ENCODE results near the gene C19orf25.
"Not testable (repeated sequence)": the region's sequence is repeated elsewhere in the genome, so short reads cannot be mapped to it uniquely, and the experiment has no call there.

Gene C19orf25

DNA sequence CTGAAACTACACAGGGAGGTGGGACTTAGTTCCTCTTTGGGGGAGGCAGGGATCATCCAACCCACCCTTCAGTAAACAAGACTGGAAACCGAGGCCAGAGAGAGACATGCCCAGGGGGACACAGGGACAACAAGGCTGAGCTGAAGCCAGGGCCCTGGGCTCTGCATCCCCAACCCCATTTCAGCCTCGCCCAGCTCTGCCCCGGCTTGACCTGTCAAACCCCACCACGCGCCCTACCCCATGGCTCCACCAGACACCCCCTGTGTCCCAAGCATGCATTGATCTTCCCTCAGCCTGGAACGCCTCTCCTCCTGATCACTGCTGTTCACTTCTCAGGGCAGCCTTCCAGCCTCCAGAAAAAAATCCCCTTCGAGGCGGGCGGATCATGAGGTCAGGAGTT is 31.1 kb downstream of the C19orf25 start:
- Histone ChIP-seq H3K4me3 (ENCODE audit: low read length) (no peak overlapping the region), H3K27ac (ENCODE audit: low read depth, low read length) (no peak overlapping the region), H3K9me3 (ENCODE audit: insufficient read depth, low read depth, low read length) (no peaks in the 10 kb centered on the region), H3K9ac (ENCODE audit: low read depth, low read length) (no peak overlapping the region), H3K27me3 (ENCODE audit: insufficient read depth, low read length) (peaks cover 73% of the 10 kb centered on the region), H3K36me3 (ENCODE audit: insufficient read depth, low read length) (no peaks in the 10 kb centered on the region), H3K4me1 (ENCODE audit: insufficient read depth, low read length) (peaks cover 6% of the 10 kb centered on the region)
- 86% methylated on average over 9 of the region's 9 CpGs for WGBS

DNA sequence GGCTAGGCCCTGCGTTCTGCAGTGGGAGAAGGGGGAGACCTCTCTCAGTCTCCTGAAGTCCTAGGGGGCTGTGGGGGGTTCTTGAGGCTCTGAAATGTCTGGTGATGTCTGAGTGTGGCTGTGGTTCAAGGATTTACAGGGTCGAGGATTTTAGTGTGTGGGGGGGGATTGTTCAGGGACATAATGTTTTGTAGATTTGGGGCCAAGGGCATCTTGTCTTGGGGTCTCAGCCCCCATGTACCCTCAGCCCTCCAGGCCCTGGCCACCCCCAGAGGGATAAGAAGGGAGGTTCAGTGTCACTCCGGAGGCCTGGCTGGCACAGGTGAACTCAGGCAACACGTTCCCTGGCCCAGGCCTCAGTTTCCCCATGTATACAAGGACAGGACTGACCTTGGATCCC is 31.5 kb downstream of the C19orf25 start:
- peaks cover 69% of the 10 kb centered on the region for H3K27me3 ChIP-seq (ENCODE audit: insufficient read depth, low read length)

DNA sequence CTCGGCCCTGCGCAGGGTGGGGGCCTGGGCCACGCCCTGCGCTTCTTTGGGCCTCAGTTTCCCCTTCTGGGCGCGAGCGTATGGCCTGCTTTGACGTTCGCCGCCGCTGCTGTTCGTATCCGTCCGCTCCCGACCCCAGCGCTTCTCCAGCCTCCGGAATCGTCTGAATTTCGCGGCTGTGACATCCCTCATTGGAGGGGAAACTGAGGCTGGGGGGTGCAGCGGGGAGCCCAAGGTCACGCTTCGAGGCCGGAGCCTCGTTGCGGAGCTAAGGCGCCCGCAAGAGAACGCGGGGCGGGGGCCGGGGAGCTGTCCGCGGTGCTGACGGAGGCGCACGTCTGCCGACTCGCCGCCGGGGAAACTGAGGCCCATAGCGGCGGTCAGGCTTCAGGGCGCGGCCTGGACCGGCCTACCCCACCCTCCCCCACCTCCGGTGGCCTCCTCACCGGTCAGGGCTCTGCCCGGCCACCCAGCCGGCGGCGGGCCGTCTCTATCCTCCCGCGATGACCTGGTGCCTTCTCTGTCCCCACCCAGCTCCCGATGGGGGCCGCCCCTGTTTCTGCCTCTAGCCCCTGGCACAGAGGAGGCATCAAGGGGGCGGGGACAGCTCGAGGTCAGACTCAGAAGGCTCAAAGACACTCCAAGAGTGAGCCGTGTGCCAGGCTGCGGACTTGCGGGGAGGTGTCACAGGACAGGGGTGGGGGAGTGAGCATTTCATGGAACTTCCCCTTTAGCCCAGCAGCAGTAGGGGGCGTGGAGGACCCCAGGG is 32.1 kb downstream of the C19orf25 start:
- no peak overlapping the region for H3K27ac ChIP-seq (ENCODE audit: low read depth, low read length)
- peaks cover 63% of the 10 kb centered on the region for H3K27me3 ChIP-seq (ENCODE audit: insufficient read depth, low read length)
- no peaks in the 10 kb centered on the region for H3K4me1 ChIP-seq (ENCODE audit: insufficient read depth, low read length)
- H3K9me3 ChIP-seq (ENCODE audit: insufficient read depth, low read depth, low read length) = no peaks in the 10 kb centered on the region
- H3K4me3 ChIP-seq (ENCODE audit: low read length) = peak overlapping the region; percentile 48
- H3K9ac ChIP-seq (ENCODE audit: low read depth, low read length) = no peak overlapping the region
- 5% methylated on average over 63 of the region's 63 CpGs for whole genome bisulfite sequencing
- H3K36me3 ChIP-seq (ENCODE audit: insufficient read depth, low read length) = peaks cover 10% of the 10 kb centered on the region

More for the DNA sequence above, 31.5 kb downstream of the C19orf25 start:
- peaks cover 4% of the 10 kb centered on the region for H3K36me3 ChIP-seq (ENCODE audit: insufficient read depth, low read length)
- H3K9ac ChIP-seq (ENCODE audit: low read depth, low read length) = no peak overlapping the region
- peaks cover 5% of the 10 kb centered on the region for H3K4me1 ChIP-seq (ENCODE audit: insufficient read depth, low read length)
- no peak overlapping the region for H3K4me3 ChIP-seq (ENCODE audit: low read length)
- no peaks in the 10 kb centered on the region for H3K9me3 ChIP-seq (ENCODE audit: insufficient read depth, low read depth, low read length)
- no peak overlapping the region for H3K27ac ChIP-seq (ENCODE audit: low read depth, low read length)
- WGBS = 30% methylated on average over 4 of the region's 4 CpGs

DNA sequence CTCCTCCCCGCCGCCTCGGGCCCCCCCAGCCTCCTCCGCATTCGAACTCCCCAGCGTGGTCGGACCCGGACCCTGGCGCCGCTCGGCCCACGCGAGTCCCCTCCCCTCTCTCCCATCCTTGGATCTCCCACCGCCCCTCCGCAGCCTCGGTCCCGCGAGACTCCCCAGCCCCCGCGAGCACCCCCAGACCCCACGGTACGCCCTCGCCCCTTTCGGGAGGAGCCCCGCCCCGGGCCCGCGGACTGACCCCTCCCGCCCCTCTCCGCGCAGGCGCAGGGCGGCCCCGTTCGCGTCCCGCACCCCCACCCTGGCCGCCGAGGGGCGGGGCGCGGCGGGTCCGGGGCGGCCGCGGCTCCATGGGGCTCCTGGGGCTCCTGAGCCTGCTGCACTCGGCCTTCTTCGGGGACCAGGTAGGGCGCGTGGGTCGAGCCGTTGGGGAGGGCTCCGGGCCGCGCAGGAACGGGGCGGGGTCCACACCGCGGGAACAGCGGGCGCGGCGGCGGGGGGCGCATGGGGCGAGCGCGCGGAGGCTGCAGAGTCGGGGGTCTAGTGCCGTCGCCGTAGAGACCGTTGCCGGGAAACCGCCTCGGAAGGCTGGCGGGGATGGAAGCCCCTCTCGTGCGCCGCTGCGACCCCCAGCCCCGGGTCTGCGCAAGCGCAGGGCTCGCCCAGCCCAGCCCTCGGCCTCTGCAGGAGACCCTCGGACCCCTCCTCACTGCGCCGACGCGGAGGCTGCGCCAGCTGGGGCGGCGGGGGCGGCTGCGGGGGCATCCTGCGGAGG is 32.9 kb downstream of the C19orf25 start:
- Histone ChIP-seq H3K36me3 (ENCODE audit: insufficient read depth, low read length) (peaks cover 18% of the 10 kb centered on the region), H3K4me1 (ENCODE audit: insufficient read depth, low read length) (no peaks in the 10 kb centered on the region), H3K27ac (ENCODE audit: low read depth, low read length) (no peak overlapping the region), H3K4me3 (ENCODE audit: low read length) (peak overlapping the region; percentile 48), H3K9ac (ENCODE audit: low read depth, low read length) (no peak overlapping the region), H3K27me3 (ENCODE audit: insufficient read depth, low read length) (peaks cover 55% of the 10 kb centered on the region), H3K9me3 (ENCODE audit: insufficient read depth, low read depth, low read length) (no peaks in the 10 kb centered on the region)
- WGBS = 2% methylated on average over 98 of the region's 99 CpGs

DNA sequence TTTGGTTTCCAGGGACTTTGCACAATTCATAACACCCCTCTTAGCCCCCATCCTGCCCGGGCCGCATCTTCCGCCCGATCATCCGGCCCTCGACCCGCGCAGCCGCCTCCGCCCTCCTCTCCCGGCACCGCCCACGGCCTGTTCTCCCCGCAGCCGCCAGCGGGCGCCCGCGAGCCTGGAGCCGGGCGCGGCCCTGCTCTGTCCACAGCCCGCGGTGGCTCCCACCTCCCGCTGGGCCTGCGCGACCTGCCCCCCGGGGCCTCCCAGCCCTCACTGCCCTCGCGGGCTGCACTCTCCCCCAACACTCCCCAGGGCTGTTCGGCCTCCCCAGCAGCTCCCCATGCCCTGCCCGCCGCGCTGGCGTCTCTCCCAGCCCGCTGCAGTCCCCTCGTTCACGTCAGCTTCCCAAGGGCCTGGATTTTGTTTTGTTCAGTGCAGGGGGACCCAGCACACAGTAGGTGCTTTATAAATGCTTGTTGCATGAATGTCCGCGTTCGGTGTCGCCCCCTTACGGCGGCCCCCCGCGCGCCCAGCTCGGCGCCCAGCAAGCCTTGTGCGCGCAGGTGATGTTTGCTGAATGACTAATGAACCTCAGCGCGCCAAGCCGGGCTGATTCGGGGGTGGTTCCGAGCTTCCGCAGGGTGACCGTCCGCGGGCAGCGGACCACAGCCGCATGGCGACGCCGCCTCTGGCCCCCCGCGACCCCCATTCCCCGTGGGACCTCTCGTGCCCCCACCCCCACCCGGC is 33.7 kb downstream of the C19orf25 start:
- peaks cover 26% of the 10 kb centered on the region for H3K36me3 ChIP-seq (ENCODE audit: insufficient read depth, low read length)
- H3K27ac ChIP-seq (ENCODE audit: low read depth, low read length) = no peak overlapping the region
- H3K9ac ChIP-seq (ENCODE audit: low read depth, low read length) = peak overlapping the region; percentile 13; the same call in 1 of the 2 replicates
- peaks cover 47% of the 10 kb centered on the region for H3K27me3 ChIP-seq (ENCODE audit: insufficient read depth, low read length)
- no peaks in the 10 kb centered on the region for H3K9me3 ChIP-seq (ENCODE audit: insufficient read depth, low read depth, low read length)
- 3% methylated on average over 67 of the region's 70 CpGs for WGBS
- no peaks in the 10 kb centered on the region for H3K4me1 ChIP-seq (ENCODE audit: insufficient read depth, low read length)
- peak overlapping the region; percentile 64 for H3K4me3 ChIP-seq (ENCODE audit: low read length)

DNA sequence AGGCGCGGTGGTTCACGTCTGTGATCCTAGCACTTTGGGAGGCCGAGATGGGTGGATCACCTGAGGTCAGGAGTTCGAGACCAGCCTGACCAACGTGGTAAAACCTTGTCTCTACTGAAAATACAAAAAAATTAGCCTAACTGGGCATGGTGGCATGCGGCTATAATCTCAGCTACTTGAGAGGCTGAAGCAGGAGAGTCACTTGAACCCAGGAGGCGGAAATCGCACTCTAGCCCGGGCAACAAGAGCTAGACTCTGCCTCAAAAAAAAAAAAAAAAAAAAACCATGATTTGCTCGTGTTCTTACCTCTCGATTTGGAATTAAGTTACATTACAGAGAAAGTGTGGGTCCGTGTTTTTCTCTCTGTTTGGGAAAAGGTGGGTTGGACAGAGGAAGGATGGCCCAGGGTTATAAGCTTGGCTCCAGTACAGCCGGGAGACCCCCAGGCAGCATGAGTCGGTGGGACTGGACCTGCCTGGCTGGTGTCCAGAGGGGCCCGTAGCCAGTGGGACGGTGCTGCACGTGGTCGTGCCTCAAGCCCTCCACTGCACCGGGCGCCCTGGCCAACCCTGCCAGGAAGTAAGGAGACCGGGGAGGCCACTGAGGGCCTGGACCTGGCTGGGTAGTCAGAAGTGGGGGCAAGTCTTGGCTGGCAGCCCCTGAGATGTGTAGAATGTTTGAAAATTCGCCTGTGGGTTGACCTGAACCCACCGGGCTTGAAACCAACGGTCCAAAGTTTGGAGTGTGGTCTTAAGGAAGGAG is 37.2 kb downstream of the C19orf25 start:
- Histone ChIP-seq H3K27me3 (ENCODE audit: insufficient read depth, low read length) (peaks cover 15% of the 10 kb centered on the region), H3K36me3 (ENCODE audit: insufficient read depth, low read length) (peaks cover 38% of the 10 kb centered on the region), H3K4me1 (ENCODE audit: insufficient read depth, low read length) (no peaks in the 10 kb centered on the region; the same call in 1 of the 2 replicates), H3K9me3 (ENCODE audit: insufficient read depth, low read depth, low read length) (no peaks in the 10 kb centered on the region), H3K4me3 (ENCODE audit: low read length) (no peak overlapping the region), H3K9ac (ENCODE audit: low read depth, low read length) (no peak overlapping the region), H3K27ac (ENCODE audit: low read depth, low read length) (peak overlapping the region; percentile 30; the same call in 1 of the 2 replicates)
- 95% methylated on average over 25 of the region's 25 CpGs for WGBS

DNA sequence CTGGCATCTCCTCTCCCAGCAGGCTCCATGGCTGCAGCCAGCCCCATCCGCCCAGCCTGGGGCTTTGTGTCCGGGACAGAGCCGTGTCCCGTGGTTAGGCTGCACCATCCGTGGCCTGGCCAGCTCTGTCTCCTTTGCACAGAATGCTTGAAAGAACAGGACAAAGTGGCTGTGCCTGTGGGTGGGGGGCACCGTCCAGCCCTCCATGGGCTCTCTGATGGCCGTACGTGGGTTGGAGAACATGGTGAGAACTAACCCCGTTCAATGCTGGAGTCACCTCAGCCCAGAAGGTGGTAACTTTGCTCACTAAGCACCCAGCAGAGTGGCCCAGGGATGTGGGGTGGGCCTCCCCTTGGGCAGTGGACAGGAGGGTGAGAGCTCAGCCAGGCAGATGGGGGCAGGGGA is 38.0 kb downstream of the C19orf25 start:
- Histone ChIP-seq H3K36me3 (ENCODE audit: insufficient read depth, low read length) (peaks cover 38% of the 10 kb centered on the region), H3K9ac (ENCODE audit: low read depth, low read length) (no peak overlapping the region), H3K27me3 (ENCODE audit: insufficient read depth, low read length) (peaks cover 7% of the 10 kb centered on the region), H3K4me1 (ENCODE audit: insufficient read depth, low read length) (no peaks in the 10 kb centered on the region; the same call in 1 of the 2 replicates), H3K27ac (ENCODE audit: low read depth, low read length) (no peak overlapping the region; the same call in 1 of the 2 replicates), H3K4me3 (ENCODE audit: low read length) (no peak overlapping the region; the same call in 1 of the 2 replicates), H3K9me3 (ENCODE audit: insufficient read depth, low read depth, low read length) (no peaks in the 10 kb centered on the region)
- WGBS = 95% methylated on average over 9 of the region's 9 CpGs

DNA sequence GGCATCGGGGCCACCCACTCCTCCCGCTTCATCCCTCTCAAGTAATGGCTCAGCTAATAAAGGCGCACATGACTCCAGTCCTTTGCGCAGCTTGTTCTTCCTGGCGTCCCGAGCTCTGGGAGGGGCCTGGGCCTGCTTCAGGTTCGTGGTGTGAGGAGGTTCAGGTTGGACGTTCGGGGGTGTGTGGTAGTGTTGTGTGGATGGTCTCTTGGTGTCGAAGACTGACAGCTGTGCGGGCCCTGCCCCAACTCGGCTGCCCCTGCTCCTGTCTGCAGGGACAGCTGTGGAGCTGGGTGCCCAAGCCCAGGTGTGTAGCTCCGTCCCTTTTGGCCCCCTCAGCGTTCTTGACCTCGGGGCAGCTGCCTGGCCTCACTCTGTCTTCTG is 38.6 kb downstream of the C19orf25 start:
- Histone ChIP-seq H3K4me3 (ENCODE audit: low read length) (no peak overlapping the region; the same call in 1 of the 2 replicates), H3K27me3 (ENCODE audit: insufficient read depth, low read length) (peaks cover 2% of the 10 kb centered on the region), H3K27ac (ENCODE audit: low read depth, low read length) (no peak overlapping the region; the same call in 1 of the 2 replicates), H3K9me3 (ENCODE audit: insufficient read depth, low read depth, low read length) (no peaks in the 10 kb centered on the region), H3K4me1 (ENCODE audit: insufficient read depth, low read length) (no peaks in the 10 kb centered on the region; the same call in 1 of the 2 replicates), H3K9ac (ENCODE audit: low read depth, low read length) (no peak overlapping the region), H3K36me3 (ENCODE audit: insufficient read depth, low read length) (peaks cover 43% of the 10 kb centered on the region)
- WGBS = 97% methylated on average over 15 of the region's 15 CpGs

DNA sequence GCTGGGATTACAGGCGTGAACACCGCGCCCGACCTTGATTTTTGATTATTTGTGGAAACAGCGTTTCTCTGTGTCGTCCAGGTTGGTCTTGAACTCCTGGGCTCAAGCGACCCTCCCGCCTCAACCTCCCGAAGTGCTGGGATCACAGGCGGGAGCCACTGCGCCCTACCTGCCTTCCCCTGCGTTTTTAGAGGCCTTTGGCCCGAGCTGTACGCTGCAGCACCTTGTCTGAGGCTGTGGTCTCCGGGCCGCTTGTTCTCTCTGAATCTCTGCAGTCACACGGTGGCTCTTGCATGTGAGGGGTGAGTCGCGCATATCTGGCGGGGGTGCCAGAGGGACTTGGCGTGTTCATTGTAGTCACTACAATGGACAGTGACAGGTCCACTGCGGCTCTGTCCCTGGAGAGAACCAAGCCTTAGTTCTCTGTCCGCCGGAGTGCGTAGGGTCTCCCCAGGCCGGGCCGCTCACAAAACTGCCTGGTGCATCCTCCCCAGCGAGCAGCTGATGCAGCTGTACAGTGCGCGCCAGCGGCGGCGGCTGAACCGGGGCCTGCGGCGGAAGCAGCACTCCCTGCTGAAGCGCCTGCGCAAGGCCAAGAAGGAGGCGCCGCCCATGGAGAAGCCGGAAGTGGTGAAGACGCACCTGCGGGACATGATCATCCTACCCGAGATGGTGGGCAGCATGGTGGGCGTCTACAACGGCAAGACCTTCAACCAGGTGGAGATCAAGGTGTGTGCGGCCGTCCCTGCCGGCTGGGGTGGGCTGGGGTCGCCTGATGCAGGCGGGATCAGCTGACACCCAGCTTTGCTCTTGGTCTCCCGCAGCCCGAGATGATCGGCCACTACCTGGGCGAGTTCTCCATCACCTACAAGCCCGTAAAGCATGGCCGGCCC is 39.2 kb downstream of the C19orf25 start:
- H3K4me1 ChIP-seq (ENCODE audit: insufficient read depth, low read length); H3K9me3 ChIP-seq (ENCODE audit: insufficient read depth, low read depth, low read length); H3K27me3 ChIP-seq (ENCODE audit: insufficient read depth, low read length): not testable (repeated sequence)
- Histone ChIP-seq H3K27ac (ENCODE audit: low read depth, low read length) (peak overlapping the region; percentile 49; the same call in 1 of the 2 replicates), H3K4me3 (ENCODE audit: low read length) (peak overlapping the region; percentile 60), H3K9ac (ENCODE audit: low read depth, low read length) (peak overlapping the region; percentile 98), H3K36me3 (ENCODE audit: insufficient read depth, low read length) (peaks cover 48% of the 10 kb centered on the region)
- 84% methylated on average over 57 of the region's 57 CpGs for WGBS

Measured in HUES64 (cell line).